Neuronal stem cell (in vitro differentiated cells): ENCODE data around the gene GTF3C6.
"Not testable (repeated sequence)": the region's sequence is repeated elsewhere in the genome, so short reads cannot be mapped to it uniquely, and the experiment has no call there.

ENCODE experiments used
- DNase-seq: peaks from one replicate; pipeline ENCODE4 v3.0.0-alpha.2; 2013; ENCODE audit warnings: low spot score
- H2AFZ ChIP-seq: one replicate; pipeline ENCODE4 v1.6.1; 2013; ENCODE audit warnings: mild to moderate bottlenecking, low read length, inconsistent platforms
- H2AK5ac ChIP-seq: 2 replicates; pipeline ENCODE4 v1.6.1; 2013; ENCODE audit warnings: low read depth, mild to moderate bottlenecking, inconsistent platforms, low read length, moderate library complexity, mixed read lengths
- H2BK120ac ChIP-seq: 2 replicates; pipeline ENCODE4 v1.6.1; 2013; ENCODE audit warnings: low read depth, mild to moderate bottlenecking, inconsistent platforms, low read length, moderate library complexity, mixed read lengths
- H2BK12ac ChIP-seq: one replicate; pipeline ENCODE4 v1.6.1; 2013; ENCODE audit warnings: low read length, inconsistent platforms
- H2BK15ac ChIP-seq: 2 replicates; pipeline ENCODE4 v1.6.1; 2013; ENCODE audit warnings: mild to moderate bottlenecking, low read length, inconsistent platforms, mixed read lengths
- H2BK5ac ChIP-seq: one replicate; pipeline ENCODE4 v1.6.1; 2013; ENCODE audit warnings: inconsistent platforms, mild to moderate bottlenecking, low read length, moderate library complexity
- H3K14ac ChIP-seq: one replicate; pipeline ENCODE4 v1.6.1; 2013; ENCODE audit warnings: low read length, inconsistent platforms
- H3K18ac ChIP-seq: 2 replicates; pipeline ENCODE4 v1.6.1; 2013; ENCODE audit warnings: low read length, inconsistent platforms
- H3K23ac ChIP-seq: 2 replicates; pipeline ENCODE4 v1.6.1; 2013; ENCODE audit warnings: low read depth, mild to moderate bottlenecking, mixed read lengths, low read length, inconsistent platforms; ENCODE audit not compliant: poor library complexity
- H3K27ac ChIP-seq: replicated peaks from 3 replicates; pipeline ENCODE4 v1.5.1; 2013; ENCODE audit warnings: low read length, inconsistent platforms
- H3K27me3 ChIP-seq, 3 experiments: 2 replicates each; pipeline ENCODE4 v1.6.1; 2013; ENCODE audit warnings: low read length in 3 of 3, mild to moderate bottlenecking in 2 of 3, inconsistent platforms in 1 of 3, low read depth in 1 of 3, mixed read lengths in 1 of 3, moderate library complexity in 1 of 3; ENCODE audit not compliant: control insufficient read depth in 3 of 3, insufficient read depth in 3 of 3
- H3K36me3 ChIP-seq, 2 donors: replicated peaks in 1 of 2; 2 replicates each; pipeline ENCODE4 v1.6.1; 2013; ENCODE audit warnings: low read length in 2 of 2; ENCODE audit not compliant: control insufficient read depth in 2 of 2, insufficient read depth in 2 of 2
- H3K4ac ChIP-seq: 2 replicates; pipeline ENCODE4 v1.6.1; 2013; ENCODE audit warnings: inconsistent platforms, mild to moderate bottlenecking, low read length, moderate library complexity
- H3K4me1 ChIP-seq, 2 donors: 1 replicate in 1 of 2; 2 replicates in 1 of 2; pipeline ENCODE4 v1.6.1; 2013; ENCODE audit warnings: low read length in 2 of 2, low read depth in 1 of 2; ENCODE audit not compliant: control insufficient read depth in 2 of 2, insufficient read depth in 1 of 2
- H3K4me2 ChIP-seq: one replicate; pipeline ENCODE4 v1.6.1; 2013; ENCODE audit warnings: mild to moderate bottlenecking, low read length, inconsistent platforms; ENCODE audit not compliant: insufficient read depth, poor library complexity, severe bottlenecking
- H3K4me3 ChIP-seq, 2 donors: 2 replicates each; pipeline ENCODE4 v1.5.1; 2013; ENCODE audit warnings: low read length in 2 of 2, mild to moderate bottlenecking in 2 of 2, inconsistent platforms in 1 of 2, moderate library complexity in 1 of 2
- H3K79me1 ChIP-seq: one replicate; pipeline ENCODE4 v1.6.1; 2013; ENCODE audit warnings: low read depth, mild to moderate bottlenecking, inconsistent platforms, low read length, moderate library complexity
- H3K9ac ChIP-seq: one replicate; pipeline ENCODE4 v1.6.1; 2013; ENCODE audit warnings: mild to moderate bottlenecking, low read depth, low read length, inconsistent platforms; ENCODE audit not compliant: poor library complexity
- H3K9me3 ChIP-seq, 2 donors: replicated peaks in 1 of 2; 2 replicates each; pipeline versions ENCODE3 to v1.6.1; 2013; ENCODE audit warnings: low read length in 2 of 2, mild to moderate bottlenecking in 2 of 2, inconsistent platforms in 1 of 2, low read depth in 1 of 2, mixed read lengths in 1 of 2, moderate library complexity in 1 of 2; ENCODE audit not compliant: control insufficient read depth in 2 of 2, insufficient read depth in 1 of 2
- H4K8ac ChIP-seq: one replicate; pipeline ENCODE4 v1.6.1; 2013; ENCODE audit warnings: low read depth, mild to moderate bottlenecking, inconsistent platforms, low read length, moderate library complexity
- H4K91ac ChIP-seq: one replicate; pipeline ENCODE4 v1.6.1; 2013; ENCODE audit warnings: low read length, low read depth, mild to moderate bottlenecking, inconsistent platforms; ENCODE audit not compliant: poor library complexity
- WGBS, 2 donors: extraction: QIAGEN DNeasy Blood & Tissue Kit; methylation state at CpG; one replicate each; pipeline ENCODE4 v1.1.7; 2013; ENCODE audit warnings: missing lambda C conversion rate in 2 of 2, mixed read lengths in 1 of 2; ENCODE audit not compliant: insufficient read length in 2 of 2, insufficient replicate concordance in 1 of 2; ENCODE audit errors: extremely low coverage in 2 of 2; 5-methylcytosine and 5-hydroxymethylcytosine counted together

GTF3C6 gene

GRCh38 chr6:110965629-110966229 is 7.2 kb downstream of the GTF3C6 start:
- Histone ChIP-seq H2BK120ac (no peak overlapping the region), H3K36me3 (peaks cover 8 to 77% of the 10 kb centered on the region in 2 donors), H4K91ac (no peak overlapping the region), H3K4me1 (no peaks in the 10 kb centered on the region), H2BK12ac (no peak overlapping the region), H3K23ac (no peak overlapping the region), H3K4me2 (no peak overlapping the region), H3K27me3 (no peaks in the 10 kb centered on the region), H3K4ac (no peak overlapping the region), H3K18ac (no peak overlapping the region), H3K4me3 (no peak overlapping the region), H3K27ac (no peak overlapping the region), H2AK5ac (no peak overlapping the region), H3K9me3 (peaks cover 0 to 2% of the 10 kb centered on the region in 2 donors), H3K9ac (no peak overlapping the region), H2AFZ (no peak overlapping the region), H3K14ac (no peak overlapping the region), H4K8ac (no peak overlapping the region), H2BK5ac (no peak overlapping the region), H3K79me1 (no peaks in the 10 kb centered on the region), H2BK15ac (no peak overlapping the region)
- no CpG with 5 or more reads among the region's 3 CpGs for WGBS, 2 donors
- no peak for DNase-seq

DNA sequence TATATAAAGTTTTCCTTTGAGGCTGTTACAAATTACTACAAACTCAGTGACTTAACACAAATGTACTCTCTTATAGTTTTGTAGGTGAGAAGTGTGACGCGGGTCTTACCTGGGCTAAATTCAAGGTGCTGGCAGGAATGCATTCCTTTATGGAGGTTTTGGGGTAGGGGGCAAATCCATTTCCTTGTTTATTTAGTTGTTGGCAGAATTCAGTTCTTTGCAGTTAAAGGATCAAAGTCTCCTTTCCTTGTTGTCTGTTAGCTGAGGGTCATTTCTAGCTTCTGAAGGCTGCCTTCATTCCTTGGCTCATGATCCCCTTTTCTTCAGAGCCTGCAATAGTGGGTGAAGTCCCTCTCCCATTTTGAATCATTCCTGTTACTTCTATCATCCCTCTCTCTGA is 10.2 kb downstream of the GTF3C6 start:
- H3K4ac ChIP-seq, H3K27me3 ChIP-seq, DNase-seq, H3K18ac ChIP-seq, H4K8ac ChIP-seq, H3K4me2 ChIP-seq, H3K9ac ChIP-seq, H3K79me1 ChIP-seq, H3K4me1 ChIP-seq, H2AFZ ChIP-seq, H3K23ac ChIP-seq, H3K27ac ChIP-seq, H2BK12ac ChIP-seq, H2BK120ac ChIP-seq, H2BK5ac ChIP-seq, H2AK5ac ChIP-seq, H4K91ac ChIP-seq, H3K9me3 ChIP-seq, H2BK15ac ChIP-seq, H3K4me3 ChIP-seq, H3K14ac ChIP-seq: not testable (repeated sequence)
- H3K36me3 ChIP-seq, result peaks cover 4 to 49% of the 10 kb centered on the region in 2 donors
- WGBS, 2 donors, result no CpG with 5 or more reads among the region's 2 CpGs

GRCh38 chr6:110971468-110971867 is 13.0 kb downstream of the GTF3C6 start:
- H3K9ac ChIP-seq, result no peak overlapping the region
- DNase-seq, result no peak
- H2AK5ac ChIP-seq, result no peak overlapping the region
- no CpG with 5 or more reads among the region's 2 CpGs for WGBS, 2 donors
- no peak overlapping the region for H3K4me3 ChIP-seq
- no peak overlapping the region for H3K27ac ChIP-seq
- H3K36me3 ChIP-seq, result peaks cover under 1 to 23% of the 10 kb centered on the region in 2 donors
- H3K4ac ChIP-seq, result no peak overlapping the region
- H3K14ac ChIP-seq, result no peak overlapping the region
- H3K4me1 ChIP-seq, result no peaks in the 10 kb centered on the region
- no peaks in the 10 kb centered on the region for H3K79me1 ChIP-seq
- H2BK120ac ChIP-seq, result no peak overlapping the region
- no peaks in the 10 kb centered on the region for H3K9me3 ChIP-seq
- no peak overlapping the region for H3K4me2 ChIP-seq
- H2BK15ac ChIP-seq, result no peak overlapping the region
- no peak overlapping the region for H2BK5ac ChIP-seq
- H2AFZ ChIP-seq, result no peak overlapping the region
- no peak overlapping the region for H4K8ac ChIP-seq
- no peak overlapping the region for H2BK12ac ChIP-seq
- no peak overlapping the region for H3K18ac ChIP-seq
- no peak overlapping the region for H4K91ac ChIP-seq
- H3K23ac ChIP-seq, result no peak overlapping the region
- H3K27me3 ChIP-seq, result no peaks in the 10 kb centered on the region

GRCh38 chr6:110976575-110976974 is 18.1 kb downstream of the GTF3C6 start:
- H4K91ac ChIP-seq, result no peak overlapping the region
- H2BK15ac ChIP-seq, result no peak overlapping the region
- H3K79me1 ChIP-seq, result no peaks in the 10 kb centered on the region
- H3K4me1 ChIP-seq, result no peaks in the 10 kb centered on the region
- no CpG with 5 or more reads among the region's 1 CpG for WGBS, 2 donors
- H3K4ac ChIP-seq, result no peak overlapping the region
- no peak overlapping the region for H3K27ac ChIP-seq
- no peak overlapping the region for H2BK120ac ChIP-seq
- no peak overlapping the region for H3K18ac ChIP-seq
- no peak overlapping the region for H2AK5ac ChIP-seq
- no peak overlapping the region for H2BK12ac ChIP-seq
- no peak overlapping the region for H3K14ac ChIP-seq
- H3K23ac ChIP-seq, result no peak overlapping the region
- H3K4me2 ChIP-seq, result no peak overlapping the region
- no peak overlapping the region for H2BK5ac ChIP-seq
- no peak overlapping the region for H3K4me3 ChIP-seq
- H4K8ac ChIP-seq, result no peak overlapping the region
- H3K27me3 ChIP-seq, result no peaks in the 10 kb centered on the region
- no peak for DNase-seq
- H3K36me3 ChIP-seq, result peaks cover 0 to 10% of the 10 kb centered on the region in 2 donors
- peaks cover 2 to 26% of the 10 kb centered on the region in 2 donors for H3K9me3 ChIP-seq
- H3K9ac ChIP-seq, result no peak overlapping the region
- no peak overlapping the region for H2AFZ ChIP-seq
